B cell (primary cell): ENCODE data around the gene MUS81. TPM values are rescaled to one million over a fixed set of nuclear protein-coding genes. Genes with fewer than 3 reads are reported as not detected.

Experiments used
- ATAC-seq: fragments of 200-7000 bp; cut with Tn5 transposase; one replicate; pipeline ENCODE4 v1.10.0; 2021; ENCODE audit warnings: low read depth, mild to moderate bottlenecking, moderate number of reproducible peaks, moderate library complexity
- CTCF ChIA-PET: fragments of 350-600 bp; sonication (Branson Sonifier 250); formaldehyde crosslinking; loops from one replicate; lab custom pipeline; 2021; ENCODE audit warnings: antibody characterized with exemption, inconsistent platforms; lab: Charles Lee
- POLR2A ChIA-PET: fragments of 350-600 bp; sonication (Branson Sonifier 250); formaldehyde crosslinking; loops from one replicate; lab custom pipeline; 2021; ENCODE audit warnings: antibody characterized with exemption; lab: Charles Lee
- DNase-seq: peaks from one replicate; pipeline ENCODE4 v3.0.0; 2013
- H2AFZ ChIP-seq: 2 replicates; pipeline ENCODE4 v1.6.1; 2012; ENCODE audit warnings: mild to moderate bottlenecking, low read depth, low read length; ENCODE audit not compliant: insufficient read depth, poor library complexity, severe bottlenecking
- H3K27ac ChIP-seq, 2 donors: 1 replicate in 1 of 2; 2 replicates in 1 of 2; pipeline ENCODE4 v1.5.1; 2012 to 2013; ENCODE audit warnings: low read length in 2 of 2, mild to moderate bottlenecking in 2 of 2, moderate library complexity in 1 of 2
- H3K27me3 ChIP-seq, 4 experiments: fragments of 200-600 bp in 1 of 4; sonication (generic) in 1 of 4; replicated peaks in 1 of 4; 1 replicate in 2 of 4; 2 replicates in 2 of 4; pipeline versions ENCODE4 v1.6.1 to v1.7.0; 2013 to 2016; ENCODE audit warnings: low read length in 3 of 4, mild to moderate bottlenecking in 2 of 4, mixed read lengths in 1 of 4, moderate library complexity in 1 of 4; ENCODE audit not compliant: insufficient read depth in 4 of 4, control insufficient read depth in 3 of 4; ENCODE audit errors: control extremely low read depth in 1 of 4
- H3K36me3 ChIP-seq, 2 experiments: replicated peaks in 1 of 2; 1 replicate in 1 of 2; 2 replicates in 1 of 2; pipeline versions ENCODE4 v1.6.1 to v1.7.1; 2013; ENCODE audit warnings: low read length in 1 of 2; ENCODE audit not compliant: insufficient read depth in 2 of 2, control insufficient read depth in 1 of 2; ENCODE audit errors: control extremely low read depth in 1 of 2, extremely low read depth in 1 of 2
- H3K4me1 ChIP-seq, 2 donors: fragments of 200-600 bp in 1 of 2; sonication (generic) in 1 of 2; 1 replicate in 1 of 2; 2 replicates in 1 of 2; pipeline versions ENCODE4 v1.5.1 to v1.6.1; 2013 to 2017; ENCODE audit warnings: low read length in 2 of 2; ENCODE audit not compliant: control insufficient read depth in 2 of 2, insufficient read depth in 2 of 2
- H3K4me2 ChIP-seq: replicated peaks from 2 replicates; pipeline ENCODE3; 2012; ENCODE audit warnings: mild to moderate bottlenecking, low read depth, low read length; ENCODE audit not compliant: poor library complexity, severe bottlenecking
- H3K4me3 ChIP-seq, 5 experiments: fragments of 200-600 bp in 1 of 5; sonication (generic) in 1 of 5; 1 replicate in 3 of 5; 2 replicates in 2 of 5; pipeline versions ENCODE4 v1.5.1 to v1.7.0; 2011 to 2016; ENCODE audit warnings: low read length in 4 of 5, mild to moderate bottlenecking in 4 of 5, low read depth in 2 of 5, control low read depth in 1 of 5, moderate library complexity in 1 of 5; ENCODE audit not compliant: insufficient read depth in 1 of 5; ENCODE audit errors: control extremely low read depth in 1 of 5, extremely low read depth in 1 of 5
- H3K79me2 ChIP-seq: fragments of 200-600 bp; sonication (generic); one replicate; pipeline ENCODE4 v1.6.0; 2016; ENCODE audit warnings: low read length; ENCODE audit not compliant: control insufficient read depth, insufficient read depth
- H3K9ac ChIP-seq: fragments of 200-600 bp; sonication (generic); 2 replicates; pipeline ENCODE4 v1.6.1; 2017; ENCODE audit warnings: mild to moderate bottlenecking, low read length, moderate library complexity
- H3K9me3 ChIP-seq, 3 donors: one replicate each; pipeline versions ENCODE4 v1.6.1 to v1.7.1; 2013; ENCODE audit warnings: low read length in 2 of 3; ENCODE audit not compliant: control insufficient read depth in 2 of 3, insufficient read depth in 1 of 3; ENCODE audit errors: control extremely low read depth in 1 of 3
- H4K20me1 ChIP-seq: 2 replicates; pipeline ENCODE4 v1.6.0; 2012; ENCODE audit warnings: mild to moderate bottlenecking, low read length; ENCODE audit not compliant: insufficient read depth, control insufficient read depth, poor library complexity, severe bottlenecking
- H3K27ac Mint-ChIP-seq: one replicate; pipeline ENCODE4 v1.8.0; 2021; ENCODE audit warnings: mixed read lengths
- H3K27me3 Mint-ChIP-seq: one replicate; pipeline ENCODE4 v1.8.0; 2021; ENCODE audit warnings: mixed read lengths
- H3K4me1 Mint-ChIP-seq: one replicate; pipeline ENCODE4 v1.8.0; 2021; ENCODE audit warnings: mixed read lengths
- H3K4me3 Mint-ChIP-seq: one replicate; pipeline ENCODE4 v1.8.0; 2021; ENCODE audit warnings: mixed read lengths
- H3K9me3 Mint-ChIP-seq: one replicate; pipeline ENCODE4 v1.8.0; 2022; ENCODE audit warnings: mixed read lengths; ENCODE audit not compliant: insufficient read depth
- EZH2 ChIP-seq: IDR thresholded peaks from 2 replicates; pipeline ENCODE4 v1.6.1; 2012; ENCODE audit warnings: borderline replicate concordance, low read depth, mild to moderate bottlenecking, moderate library complexity, low read length; ENCODE audit not compliant: insufficient read depth, poor library complexity, severe bottlenecking
- WGBS: methylation state at CpG from one replicate; pipeline ENCODE4 v1.1.5; 2013; ENCODE audit warnings: missing lambda C conversion rate; ENCODE audit not compliant: insufficient coverage; 5-methylcytosine and 5-hydroxymethylcytosine counted together
- intact Hi-C: fragments of 100-400 bp; cut with micrococcal nuclease; formaldehyde crosslinking; loops from one replicate; pipeline ENCODE4 v1.10.0; 2022
- polyA plus RNA-seq: library from polyadenylated mRNA; depleted of rRNA; stranded (reverse); fragments of >200 nt; gene quantifications from 2 replicates; pipeline ENCODE4 v1.2.3, GENCODE V29; 2012
- total RNA-seq, 2 donors: library from RNA; stranded (reverse); fragments of 120-200 nt in 1 of 2; gene quantifications; 1 replicate in 1 of 2; 2 replicates in 1 of 2; pipeline versions ENCODE4 v1.2.3 to v1.2.4, GENCODE V29; 2013 to 2022
- TF ChIP-seq, protein P1 (sequence below): fragments of 200-600 bp; IDR thresholded peaks from one replicate; pipeline ENCODE4 v1.8.0; 2022; ENCODE audit warnings: antibody characterized with exemption, mild to moderate bottlenecking

Gene MUS81
- total and polyA plus RNA-seq, 2 donors (not counting 1 experiment from before 2014, with no cell fraction given), result 74.5 to 134 TPM

GRCh38 chr11:65863889-65864705, 3.9 kb downstream of the MUS81 start:
- ChIA-PET CTCF (interaction anchor here (1.1 to 8.6 kb wide), 2 partner anchors 9 to 24 kb away, joined by 3 to 244 read pairs; partner anchors contain the start of genes CCDC85B and FIBP), POLR2A (no interaction called here)
- Histone ChIP-seq H3K4me1 (peaks cover 9 to 25% of the 10 kb centered on the region in 2 donors), H3K79me2 (peaks cover 30% of the 10 kb centered on the region), H2AFZ (no peak overlapping the region), H3K4me3 (no peak overlapping the region), H3K27me3 (no peaks in the 10 kb centered on the region), H3K36me3 (peaks cover 0 to 52% of the 10 kb centered on the region in 2 experiments), H3K27ac (no peak overlapping the region), H3K9me3 (no peaks in the 10 kb centered on the region), H3K9ac (no peak overlapping the region), H4K20me1 (peaks cover 34% of the 10 kb centered on the region), H3K4me2 (no peak overlapping the region)
- TF ChIP-seq, protein P1, sequence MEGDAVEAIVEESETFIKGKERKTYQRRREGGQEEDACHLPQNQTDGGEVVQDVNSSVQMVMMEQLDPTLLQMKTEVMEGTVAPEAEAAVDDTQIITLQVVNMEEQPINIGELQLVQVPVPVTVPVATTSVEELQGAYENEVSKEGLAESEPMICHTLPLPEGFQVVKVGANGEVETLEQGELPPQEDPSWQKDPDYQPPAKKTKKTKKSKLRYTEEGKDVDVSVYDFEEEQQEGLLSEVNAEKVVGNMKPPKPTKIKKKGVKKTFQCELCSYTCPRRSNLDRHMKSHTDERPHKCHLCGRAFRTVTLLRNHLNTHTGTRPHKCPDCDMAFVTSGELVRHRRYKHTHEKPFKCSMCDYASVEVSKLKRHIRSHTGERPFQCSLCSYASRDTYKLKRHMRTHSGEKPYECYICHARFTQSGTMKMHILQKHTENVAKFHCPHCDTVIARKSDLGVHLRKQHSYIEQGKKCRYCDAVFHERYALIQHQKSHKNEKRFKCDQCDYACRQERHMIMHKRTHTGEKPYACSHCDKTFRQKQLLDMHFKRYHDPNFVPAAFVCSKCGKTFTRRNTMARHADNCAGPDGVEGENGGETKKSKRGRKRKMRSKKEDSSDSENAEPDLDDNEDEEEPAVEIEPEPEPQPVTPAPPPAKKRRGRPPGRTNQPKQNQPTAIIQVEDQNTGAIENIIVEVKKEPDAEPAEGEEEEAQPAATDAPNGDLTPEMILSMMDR, result no peak
- no peak for TF ChIP-seq EZH2
- intact Hi-C loops, result no loop called here
- Mint-ChIP-seq H3K9me3 (no peaks in the 10 kb centered on the region), H3K27ac (no peak overlapping the region), H3K27me3 (no peaks in the 10 kb centered on the region), H3K4me1 (peaks cover 19% of the 10 kb centered on the region), H3K4me3 (no peak overlapping the region)
- no peak for DNase-seq
- ATAC-seq, result no peak
- 96% methylated on average over 11 of the region's 12 CpGs for WGBS
